SU-DHL-6 (cell line): Measurements from ENCODE around the gene BCAS3.

ENCODE experiments used
- EZH2phosphoT487 ChIP-seq: fragments of 200-600 bp; sonication (generic), shearing (Covaris generic); conservative IDR thresholded peaks from 2 replicates; pipeline ENCODE4 v1.6.1; 2018; ENCODE audit warnings: mild to moderate bottlenecking, antibody characterized with exemption, low read length, moderate library complexity, mixed read lengths
- TF ChIP-seq, protein P1 (sequence below): fragments of 200-600 bp; sonication (generic); IDR thresholded peaks from one replicate; pipeline ENCODE4 v1.5.1; 2017; ENCODE audit warnings: antibody characterized with exemption, mild to moderate bottlenecking, low read length, moderate library complexity; ENCODE audit not compliant: insufficient read depth, poor library complexity, severe bottlenecking

DNA sequence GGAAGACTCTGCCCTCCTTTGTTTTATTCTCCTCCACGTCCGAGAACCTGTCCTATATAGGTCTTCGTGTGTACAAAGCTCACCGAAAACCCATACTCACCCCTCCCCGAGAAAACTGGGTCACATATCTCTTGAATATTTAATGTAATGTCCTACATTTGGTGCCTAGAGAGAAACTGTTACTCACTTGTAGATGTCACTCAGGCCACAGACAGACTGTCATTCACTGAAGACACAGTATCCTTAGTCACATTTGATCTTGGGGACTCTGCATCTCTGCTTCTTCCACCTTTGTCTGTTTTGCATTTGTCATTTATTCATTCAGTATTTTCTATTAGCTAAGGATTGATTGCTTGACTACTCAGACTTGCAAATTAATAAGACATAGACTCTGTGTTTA lies 590.2 kb downstream of the BCAS3 start:
- TF ChIP-seq, protein P1, sequence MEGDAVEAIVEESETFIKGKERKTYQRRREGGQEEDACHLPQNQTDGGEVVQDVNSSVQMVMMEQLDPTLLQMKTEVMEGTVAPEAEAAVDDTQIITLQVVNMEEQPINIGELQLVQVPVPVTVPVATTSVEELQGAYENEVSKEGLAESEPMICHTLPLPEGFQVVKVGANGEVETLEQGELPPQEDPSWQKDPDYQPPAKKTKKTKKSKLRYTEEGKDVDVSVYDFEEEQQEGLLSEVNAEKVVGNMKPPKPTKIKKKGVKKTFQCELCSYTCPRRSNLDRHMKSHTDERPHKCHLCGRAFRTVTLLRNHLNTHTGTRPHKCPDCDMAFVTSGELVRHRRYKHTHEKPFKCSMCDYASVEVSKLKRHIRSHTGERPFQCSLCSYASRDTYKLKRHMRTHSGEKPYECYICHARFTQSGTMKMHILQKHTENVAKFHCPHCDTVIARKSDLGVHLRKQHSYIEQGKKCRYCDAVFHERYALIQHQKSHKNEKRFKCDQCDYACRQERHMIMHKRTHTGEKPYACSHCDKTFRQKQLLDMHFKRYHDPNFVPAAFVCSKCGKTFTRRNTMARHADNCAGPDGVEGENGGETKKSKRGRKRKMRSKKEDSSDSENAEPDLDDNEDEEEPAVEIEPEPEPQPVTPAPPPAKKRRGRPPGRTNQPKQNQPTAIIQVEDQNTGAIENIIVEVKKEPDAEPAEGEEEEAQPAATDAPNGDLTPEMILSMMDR: no peak
- no peak for TF ChIP-seq EZH2phosphoT487
